ENCODE measurements around the gene ZFR. TPM values are rescaled to one million over a fixed set of nuclear protein-coding genes. Genes with fewer than 3 reads are reported as not detected.

The ZFR gene
- total and polyA plus RNA-seq, 8 donors = 15.7 to 33.4 (median 23.1) TPM

GRCh38 chr5:32352685-32353084 is 91.9 kb downstream of the ZFR start:
- intact Hi-C loops (cut with DNase I) = no loop called here
- no peak for FAIRE-seq
- no peak overlapping the region for H3K27ac ChIP-seq
- no peaks in the 10 kb centered on the region for H3K27me3 ChIP-seq
- no peaks in the 10 kb centered on the region for H3K9me3 ChIP-seq
- H3K4me3 ChIP-seq = no peak overlapping the region
- TF ChIP-seq CTCF (IDR thresholded peaks at IDR 0.05) = no peak
- ATAC-seq = peak in 1 of 4 donors; percentile 21
- no peak for DNase-seq
- peaks cover 0 to 14% (median 6%) of the 10 kb centered on the region in 3 donors for H3K36me3 ChIP-seq
- 89 to 98% methylated on average over 8 of the region's 8 CpGs for WGBS, 2 donors
- no peaks in the 10 kb centered on the region for H3K4me1 ChIP-seq

GRCh38 chr5:32346869-32347268 is 97.7 kb downstream of the ZFR start:
- peak; percentile 5 for FAIRE-seq

GRCh38 chr5:32343058-32343672 is 101.4 kb downstream of the ZFR start:
- ATAC-seq (no peak), DNase-seq (no peak), FAIRE-seq (no peak)
- H3K4me1 ChIP-seq = no peaks in the 10 kb centered on the region
- intact Hi-C loops (cut with DNase I) = no loop called here
- TF ChIP-seq CTCF (IDR thresholded peaks at IDR 0.05) = no peak
- no peaks in the 10 kb centered on the region for H3K36me3 ChIP-seq
- no peak overlapping the region for H3K4me3 ChIP-seq
- H3K9me3 ChIP-seq = no peaks in the 10 kb centered on the region
- WGBS, 2 donors = 83 to 90% methylated on average over 2 of the region's 2 CpGs
- H3K27ac ChIP-seq = no peak overlapping the region
- H3K27me3 ChIP-seq = no peaks in the 10 kb centered on the region

More at GRCh38 chr5:32346869-32347268, 97.7 kb downstream of the ZFR start:
- ATAC-seq = no peak
- Histone ChIP-seq H3K9me3 (no peaks in the 10 kb centered on the region), H3K27me3 (no peaks in the 10 kb centered on the region), H3K4me3 (no peak overlapping the region), H3K36me3 (no peaks in the 10 kb centered on the region), H3K4me1 (no peaks in the 10 kb centered on the region), H3K27ac (no peak overlapping the region)
- 97% methylated on average over 2 of the region's 2 CpGs for whole genome bisulfite sequencing, 2 donors
- no peak for TF ChIP-seq CTCF (IDR thresholded peaks at IDR 0.05)
- intact Hi-C loops (cut with DNase I) = no loop called here
- no peak for DNase-seq

- Histone ChIP-seq H3K9me3 (no peaks in the 10 kb centered on the region), H3K36me3 (no peaks in the 10 kb centered on the region), H3K27ac (no peak overlapping the region), H3K4me1 (no peaks in the 10 kb centered on the region), H3K27me3 (no peaks in the 10 kb centered on the region), H3K4me3 (no peak overlapping the region)
- ATAC-seq (no peak), FAIRE-seq (no peak), DNase-seq (no peak)
- WGBS, 2 donors = 71 to 75% methylated on average over 4 of the region's 4 CpGs
- TF ChIP-seq CTCF (IDR thresholded peaks at IDR 0.05) = no peak
- intact Hi-C loops (cut with DNase I) = no loop called here
Observed at GRCh38 chr5:32342656-32343055, 101.9 kb downstream of the ZFR start.

- no peak for TF ChIP-seq CTCF (IDR thresholded peaks at IDR 0.05)
- no peaks in the 10 kb centered on the region for H3K27me3 ChIP-seq
- FAIRE-seq (no peak), ATAC-seq (no peak), DNase-seq (no peak)
- no peaks in the 10 kb centered on the region for H3K4me1 ChIP-seq
- H3K4me3 ChIP-seq = no peak overlapping the region
- H3K36me3 ChIP-seq = no peaks in the 10 kb centered on the region
- H3K9me3 ChIP-seq = no peaks in the 10 kb centered on the region
- H3K27ac ChIP-seq = no peak overlapping the region
- WGBS, 2 donors = 77 to 86% methylated on average over 4 of the region's 4 CpGs
- intact Hi-C loops (cut with DNase I) = no loop called here
Observed at GRCh38 chr5:32339878-32340277, 104.7 kb downstream of the ZFR start.
